ENCODE measurements around the gene SHISAL2A.

SHISAL2A gene

DNA sequence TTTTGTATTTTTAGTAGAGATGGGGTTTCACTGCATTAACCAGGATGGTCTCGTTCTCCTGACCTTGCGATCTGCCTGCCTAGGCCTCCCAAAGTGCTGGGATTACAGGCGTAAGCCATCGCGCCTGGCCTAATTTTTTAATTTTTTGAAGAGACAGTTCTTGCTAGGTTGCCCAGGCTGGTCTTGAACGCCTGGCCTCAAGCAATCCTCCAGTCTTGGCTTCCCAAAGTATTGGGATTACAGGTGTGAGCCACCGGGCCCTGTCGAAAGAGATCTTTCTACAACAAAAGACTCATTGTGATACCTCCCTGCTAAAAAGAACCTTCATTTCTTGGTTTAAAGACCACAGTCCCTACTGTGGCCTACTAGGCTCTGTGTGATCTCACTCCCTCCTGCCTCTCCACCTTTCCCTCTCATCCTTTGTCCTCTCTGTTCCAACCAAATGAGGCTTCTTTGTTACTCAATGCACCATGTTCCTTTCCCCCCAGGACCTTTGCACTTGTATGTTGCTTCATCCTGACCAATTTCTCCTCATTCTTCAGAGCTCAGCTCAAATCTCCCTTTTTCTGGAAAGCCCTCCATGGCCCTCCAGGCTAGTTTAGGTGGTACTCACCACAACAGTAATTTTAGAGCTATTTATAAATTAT is 32.3 kb upstream of the SHISAL2A start:
- Histone ChIP-seq H3K4me3 (ENCODE audit: extremely low read depth, insufficient read depth, low read length, poor library complexity, severe bottlenecking) (no peak overlapping the region), H3K4me1 (ENCODE audit: control insufficient read depth, insufficient read depth, low read length, poor library complexity, severe bottlenecking) (no peaks in the 10 kb centered on the region), H3K9me3 (ENCODE audit: control insufficient read depth, low read length) (no peaks in the 10 kb centered on the region), H3K27ac (ENCODE audit: low read depth, low read length, severe bottlenecking) (no peak overlapping the region), H3K36me3 (ENCODE audit: control insufficient read depth, insufficient read depth, low read length) (no peaks in the 10 kb centered on the region)
- 95 to 99% methylated on average over 8 of the region's 8 CpGs for WGBS, 2 experiments (ENCODE audit: insufficient coverage in 2 of 2)

- 94 to 96% methylated on average over 3 of the region's 3 CpGs for WGBS, 2 experiments (ENCODE audit: insufficient coverage in 2 of 2)
- H3K4me1 ChIP-seq (ENCODE audit: control insufficient read depth, insufficient read depth, low read length, poor library complexity, severe bottlenecking): no peaks in the 10 kb centered on the region
- peaks cover 5% of the 10 kb centered on the region for H3K36me3 ChIP-seq (ENCODE audit: control insufficient read depth, insufficient read depth, low read length)
- no peak overlapping the region for H3K27ac ChIP-seq (ENCODE audit: low read depth, low read length, severe bottlenecking)
- no peaks in the 10 kb centered on the region for H3K9me3 ChIP-seq (ENCODE audit: control insufficient read depth, low read length)
- H3K4me3 ChIP-seq (ENCODE audit: extremely low read depth, insufficient read depth, low read length, poor library complexity, severe bottlenecking): no peak overlapping the region
Measured at GRCh38 chr1:52601519-52601918, 31.4 kb upstream of the SHISAL2A start.

DNA sequence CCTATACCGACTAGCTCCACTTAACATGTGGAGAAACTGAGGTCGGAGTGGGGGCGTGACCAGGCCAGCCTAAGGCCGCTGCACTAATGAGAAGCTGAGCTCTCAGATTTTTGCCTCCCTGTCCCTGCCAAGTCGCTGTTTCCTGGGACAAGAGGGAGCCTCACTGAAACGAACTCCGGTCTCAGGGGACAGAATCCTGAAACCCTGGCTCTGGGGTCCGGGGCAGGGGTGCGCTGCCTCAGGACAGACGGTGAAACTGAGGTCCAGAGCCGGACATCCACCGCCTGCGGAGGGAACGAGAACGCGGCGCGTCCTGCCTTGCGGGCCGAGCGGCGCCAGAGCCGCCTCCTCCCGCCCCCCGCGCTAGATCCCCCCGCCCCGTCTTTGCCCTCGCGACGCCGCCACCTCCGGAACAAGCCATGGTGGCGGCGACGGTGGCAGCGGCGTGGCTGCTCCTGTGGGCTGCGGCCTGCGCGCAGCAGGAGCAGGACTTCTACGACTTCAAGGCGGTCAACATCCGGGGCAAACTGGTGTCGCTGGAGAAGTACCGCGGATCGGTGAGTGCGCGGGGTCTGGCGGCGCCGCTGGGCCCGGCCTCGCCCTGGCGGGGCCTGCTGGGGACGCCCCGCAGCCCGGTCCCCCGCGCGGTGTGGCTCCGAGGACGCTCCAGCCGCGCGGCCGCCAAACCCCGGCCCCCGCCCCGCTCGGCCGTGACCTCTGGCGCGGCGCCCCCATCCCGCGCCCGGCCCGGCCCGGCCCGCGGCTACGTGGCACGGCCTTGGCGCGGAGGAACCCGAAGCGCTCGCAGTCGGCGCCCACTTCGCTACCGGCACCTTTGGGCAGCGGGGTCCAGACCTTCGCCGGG is 30.7 kb upstream of the SHISAL2A start, which contains the start of gene GPX7:
Gene GPX7 (plus strand): TSS at position 381 of the 865 bp plus-strand sequence. CDS start 39 bp downstream, at position 420.
- no peaks in the 10 kb centered on the region for H3K9me3 ChIP-seq (ENCODE audit: control insufficient read depth, low read length)
- no peak within 1 kb of the TSS for H3K27ac ChIP-seq (ENCODE audit: low read depth, low read length, severe bottlenecking)
- peak within 1 kb of the TSS; percentile 40 for H3K4me3 ChIP-seq (ENCODE audit: extremely low read depth, insufficient read depth, low read length, poor library complexity, severe bottlenecking)
- H3K36me3 ChIP-seq (ENCODE audit: control insufficient read depth, insufficient read depth, low read length): peaks cover 12% of the 10 kb centered on the region
- WGBS, 2 experiments (ENCODE audit: insufficient coverage in 2 of 2): 6% methylated on average over 52 to 93 of the region's 97 CpGs
- H3K4me1 ChIP-seq (ENCODE audit: control insufficient read depth, insufficient read depth, low read length, poor library complexity, severe bottlenecking): no peaks in the 10 kb centered on the region

DNA sequence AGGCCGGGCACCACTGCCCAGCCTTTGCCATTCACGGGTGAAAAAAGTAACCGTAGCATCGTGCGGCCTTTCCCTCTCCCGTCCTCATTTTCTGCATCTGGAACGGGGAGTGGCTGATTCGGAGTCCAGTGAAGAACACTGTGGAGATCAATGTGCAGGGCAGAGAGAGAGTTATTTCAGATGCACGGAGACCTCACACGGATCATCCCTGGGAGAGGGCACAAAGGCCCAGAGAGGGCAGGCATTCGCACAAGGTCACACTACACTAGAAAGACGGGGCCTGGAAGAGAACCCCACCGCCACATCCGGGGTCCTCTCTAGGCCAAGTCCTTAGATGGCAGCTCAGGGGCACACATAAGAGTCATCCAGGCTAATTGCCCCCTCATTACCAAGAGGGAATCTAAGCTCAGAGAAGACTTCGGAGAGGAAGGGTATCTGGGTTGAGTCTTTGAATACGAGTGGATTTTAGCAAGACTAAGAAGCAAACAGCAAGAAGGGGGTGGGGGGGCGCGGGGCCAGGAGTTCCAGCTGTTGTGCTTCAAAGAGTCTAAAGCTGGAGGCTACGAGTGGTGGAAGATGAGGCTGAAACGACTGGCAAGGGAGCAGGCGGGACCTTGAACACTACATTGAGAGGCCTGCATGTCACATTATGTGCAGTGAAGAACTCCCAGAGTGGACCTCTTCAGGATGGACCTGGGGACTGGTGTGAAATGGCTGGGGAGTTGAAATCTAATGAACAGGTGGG is 29.9 kb upstream of the SHISAL2A start:
- Histone ChIP-seq H3K4me3 (ENCODE audit: extremely low read depth, insufficient read depth, low read length, poor library complexity, severe bottlenecking) (peak overlapping the region; percentile 40), H3K27ac (ENCODE audit: low read depth, low read length, severe bottlenecking) (no peak overlapping the region), H3K9me3 (ENCODE audit: control insufficient read depth, low read length) (no peaks in the 10 kb centered on the region), H3K4me1 (ENCODE audit: control insufficient read depth, insufficient read depth, low read length, poor library complexity, severe bottlenecking) (no peaks in the 10 kb centered on the region), H3K36me3 (ENCODE audit: control insufficient read depth, insufficient read depth, low read length) (peaks cover 20% of the 10 kb centered on the region)
- WGBS, 2 experiments (ENCODE audit: insufficient coverage in 2 of 2): 58 to 63% methylated on average over 15 to 20 of the region's 21 CpGs

DNA sequence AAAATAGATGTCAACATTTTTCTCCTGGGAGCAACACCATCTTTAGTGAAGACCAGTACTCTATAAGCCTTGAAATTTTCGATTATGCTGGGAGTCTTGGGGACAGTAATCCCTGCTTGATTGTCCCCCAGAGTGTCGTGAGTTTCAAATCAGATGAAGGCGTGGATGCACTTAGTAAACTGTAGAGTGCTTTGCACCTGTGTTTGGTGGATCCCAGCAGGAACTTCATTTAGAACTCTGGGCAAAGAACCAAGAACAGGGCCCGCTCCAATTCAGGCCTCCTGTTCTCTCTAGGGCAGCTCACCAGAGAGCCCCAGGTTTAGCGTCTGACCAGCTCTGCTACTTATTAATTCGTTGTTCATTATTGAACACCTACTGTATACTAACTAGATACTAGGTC is 29.3 kb upstream of the SHISAL2A start:
- 90 to 95% methylated on average over 4 to 5 of the region's 6 CpGs for WGBS, 2 experiments (ENCODE audit: insufficient coverage in 2 of 2)
- Histone ChIP-seq H3K4me1 (ENCODE audit: control insufficient read depth, insufficient read depth, low read length, poor library complexity, severe bottlenecking) (no peaks in the 10 kb centered on the region), H3K36me3 (ENCODE audit: control insufficient read depth, insufficient read depth, low read length) (peaks cover 26% of the 10 kb centered on the region), H3K9me3 (ENCODE audit: control insufficient read depth, low read length) (no peaks in the 10 kb centered on the region), H3K27ac (ENCODE audit: low read depth, low read length, severe bottlenecking) (no peak overlapping the region), H3K4me3 (ENCODE audit: extremely low read depth, insufficient read depth, low read length, poor library complexity, severe bottlenecking) (no peak overlapping the region)

- H3K4me1 ChIP-seq (ENCODE audit: control insufficient read depth, insufficient read depth, low read length, poor library complexity, severe bottlenecking): no peaks in the 10 kb centered on the region
- H3K4me3 ChIP-seq (ENCODE audit: extremely low read depth, insufficient read depth, low read length, poor library complexity, severe bottlenecking): no peak overlapping the region
- WGBS, 2 experiments (ENCODE audit: insufficient coverage in 2 of 2): 88 to 100% methylated on average over 3 of the region's 3 CpGs
- H3K9me3 ChIP-seq (ENCODE audit: control insufficient read depth, low read length): no peaks in the 10 kb centered on the region
- peaks cover 31% of the 10 kb centered on the region for H3K36me3 ChIP-seq (ENCODE audit: control insufficient read depth, insufficient read depth, low read length)
- H3K27ac ChIP-seq (ENCODE audit: low read depth, low read length, severe bottlenecking): no peak overlapping the region
Measured at GRCh38 chr1:52604063-52604770, 28.8 kb upstream of the SHISAL2A start.

- H3K36me3 ChIP-seq (ENCODE audit: control insufficient read depth, insufficient read depth, low read length): peaks cover 3% of the 10 kb centered on the region
- H3K27ac ChIP-seq (ENCODE audit: low read depth, low read length, severe bottlenecking): peak overlapping the region; percentile 2
- no peaks in the 10 kb centered on the region for H3K9me3 ChIP-seq (ENCODE audit: control insufficient read depth, low read length)
- no peaks in the 10 kb centered on the region for H3K4me1 ChIP-seq (ENCODE audit: control insufficient read depth, insufficient read depth, low read length, poor library complexity, severe bottlenecking)
- no peak overlapping the region for H3K4me3 ChIP-seq (ENCODE audit: extremely low read depth, insufficient read depth, low read length, poor library complexity, severe bottlenecking)
- WGBS, 2 experiments (ENCODE audit: insufficient coverage in 2 of 2): 86 to 89% methylated on average over 1 of the region's 2 CpGs
Measured at GRCh38 chr1:52613636-52614373, 19.2 kb upstream of the SHISAL2A start.

- Histone ChIP-seq H3K4me3 (ENCODE audit: extremely low read depth, insufficient read depth, low read length, poor library complexity, severe bottlenecking) (no peak overlapping the region), H3K36me3 (ENCODE audit: control insufficient read depth, insufficient read depth, low read length) (no peaks in the 10 kb centered on the region), H3K4me1 (ENCODE audit: control insufficient read depth, insufficient read depth, low read length, poor library complexity, severe bottlenecking) (no peaks in the 10 kb centered on the region), H3K27ac (ENCODE audit: low read depth, low read length, severe bottlenecking) (no peak overlapping the region), H3K9me3 (ENCODE audit: control insufficient read depth, low read length) (no peaks in the 10 kb centered on the region)
- 94 to 100% methylated on average over 1 to 3 of the region's 5 CpGs for WGBS, 2 experiments (ENCODE audit: insufficient coverage in 2 of 2)
Measured at GRCh38 chr1:52614671-52615070, 18.3 kb upstream of the SHISAL2A start.

GRCh38 chr1:52615489-52616042 is 17.4 kb upstream of the SHISAL2A start:
- no peaks in the 10 kb centered on the region for H3K36me3 ChIP-seq (ENCODE audit: control insufficient read depth, insufficient read depth, low read length)
- H3K9me3 ChIP-seq (ENCODE audit: control insufficient read depth, low read length): no peaks in the 10 kb centered on the region
- no peak overlapping the region for H3K27ac ChIP-seq (ENCODE audit: low read depth, low read length, severe bottlenecking)
- no peaks in the 10 kb centered on the region for H3K4me1 ChIP-seq (ENCODE audit: control insufficient read depth, insufficient read depth, low read length, poor library complexity, severe bottlenecking)
- WGBS, 2 experiments (ENCODE audit: insufficient coverage in 2 of 2): 81 to 89% methylated on average over 4 of the region's 5 CpGs
- H3K4me3 ChIP-seq (ENCODE audit: extremely low read depth, insufficient read depth, low read length, poor library complexity, severe bottlenecking): no peak overlapping the region
